Uterus (tissue), 2 donors: Measurements from ENCODE around the gene BTG3.

ENCODE experiments used
- CTCF ChIP-seq, 4 experiments: fragments of 200-600 bp in 2 of 4; fragments of 450-650 bp in 2 of 4; sonication (generic) in 2 of 4; IDR thresholded peaks; one replicate each; pipeline ENCODE4 v1.5.1; 2016 to 2019; ENCODE audit warnings: antibody characterized with exemption in 4 of 4, mild to moderate bottlenecking in 2 of 4, moderate library complexity in 1 of 4
- POLR2A ChIP-seq, 2 donors: fragments of 450-650 bp; IDR thresholded peaks; one replicate each; pipeline ENCODE4 v1.6.1; 2016; ENCODE audit warnings: antibody characterized with exemption in 2 of 2, mild to moderate bottlenecking in 1 of 2, moderate library complexity in 1 of 2

DNA sequence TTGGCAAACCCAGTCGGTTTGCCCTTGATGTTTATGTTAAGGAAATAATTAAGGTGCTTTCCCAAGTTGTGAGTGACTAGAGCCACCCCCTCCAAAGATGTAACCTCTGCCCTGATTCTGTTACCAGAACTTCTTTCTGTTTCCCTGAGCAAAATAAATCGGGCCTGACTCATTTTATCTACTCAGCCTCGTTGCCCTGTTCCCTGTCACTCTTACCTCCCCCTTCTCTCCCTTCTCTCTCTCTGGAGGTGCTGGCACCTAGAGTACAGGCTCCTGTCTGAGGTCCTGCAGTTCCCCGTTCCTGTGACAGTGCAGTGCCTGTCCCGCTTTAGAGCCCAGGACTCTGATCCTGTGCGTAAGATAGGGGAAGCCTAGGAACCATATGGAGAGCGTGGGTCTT is 64.4 kb downstream of the BTG3 start:
- TF ChIP-seq POLR2A (IDR thresholded peaks at IDR 0.05) (no peak), CTCF (IDR thresholded peaks at IDR 0.05) (no peak)
